Sigmoid colon (tissue), 7 donors: ENCODE measurements around the gene ARHGEF7. TPM values are rescaled to one million over a fixed set of nuclear protein-coding genes. Genes with fewer than 3 reads are reported as not detected.

Experiments used
- DNase-seq: peaks from one replicate; pipeline ENCODE4 v3.0.0-alpha.2; 2019
- H3K27ac ChIP-seq, 4 donors: fragments of 200-600 bp; sonication (generic); one replicate each; pipeline ENCODE4 v1.5.1; 2016 to 2019; ENCODE audit warnings: mild to moderate bottlenecking in 1 of 4
- H3K27me3 ChIP-seq, 3 donors: fragments of 200-600 bp; sonication (generic); one replicate each; pipeline ENCODE4 v1.5.1; 2019; ENCODE audit warnings: mild to moderate bottlenecking in 1 of 3
- H3K36me3 ChIP-seq, 4 donors: fragments of 200-600 bp; sonication (generic); one replicate each; pipeline ENCODE4 v1.5.1; 2016 to 2019
- H3K4me1 ChIP-seq, 4 donors: fragments of 200-600 bp; sonication (generic); one replicate each; pipeline ENCODE4 v1.5.1; 2017 to 2019
- H3K4me3 ChIP-seq, 4 donors: fragments of 200-600 bp; sonication (generic); one replicate each; pipeline ENCODE4 v1.5.1; 2017 to 2019; ENCODE audit warnings: mild to moderate bottlenecking in 2 of 4, moderate library complexity in 1 of 4
- H3K9me3 ChIP-seq, 4 donors: fragments of 200-600 bp in 3 of 4; sonication (generic) in 3 of 4; one replicate each; pipeline versions ENCODE4 v1.5.1 to v1.6.1; 2013 to 2019
- CTCF ChIP-seq, 4 experiments: fragments of 450-650 bp in 3 of 4; fragments of 200-600 bp in 1 of 4; IDR thresholded peaks; one replicate each; pipeline ENCODE4 v1.5.1; 2016 to 2019; ENCODE audit warnings: antibody characterized with exemption in 4 of 4, mild to moderate bottlenecking in 3 of 4, moderate library complexity in 2 of 4
- EP300 ChIP-seq, 4 donors: sonication (generic); formaldehyde crosslinking; IDR thresholded peaks; one replicate each; pipeline ENCODE4 v1.6.1; 2017; ENCODE audit warnings: antibody characterized with exemption in 4 of 4
- POLR2A ChIP-seq, 2 donors: fragments of 450-650 bp; IDR thresholded peaks; one replicate each; pipeline ENCODE4 v1.6.1; 2016; ENCODE audit warnings: antibody characterized with exemption in 2 of 2, mild to moderate bottlenecking in 2 of 2, moderate library complexity in 2 of 2
- POLR2AphosphoS5 ChIP-seq, 4 donors: sonication (generic); formaldehyde crosslinking; IDR thresholded peaks; one replicate each; pipeline ENCODE4 v1.6.1; 2017; ENCODE audit warnings: antibody characterized with exemption in 4 of 4
- WGBS, 2 donors: extraction: QIAGEN DNeasy Blood & Tissue Kit; methylation state at CpG; one replicate each; pipeline ENCODE4 v1.1.7; 2013; 5-methylcytosine and 5-hydroxymethylcytosine counted together
- intact Hi-C: fragments of 100-400 bp; cut with DNase I; formaldehyde crosslinking; loops from one replicate; pipeline ENCODE4 v1.15.1; 2023
- polyA plus RNA-seq, 3 donors: library from polyadenylated mRNA; stranded (reverse); fragments of 200-250 nt; gene quantifications; one replicate each; pipeline ENCODE4 v1.2.3, GENCODE V29; 2013
- total RNA-seq, 4 donors: library from RNA; depleted of rRNA; stranded (reverse); fragments of >200 nt; gene quantifications; one replicate each; pipeline ENCODE4 v1.1.0, GENCODE V29; 2016
- donor health status: healthy with polysubstance abuse.
- donor health status: Bipolar disorder and iron deficiency.
- donor health status: healthy.

The ARHGEF7 gene
- total and polyA plus RNA-seq, 7 donors, result 8.4 to 79.8 (median 41.0) TPM

- H3K4me3 ChIP-seq, result no peak overlapping the region
- peaks cover 23 to 88% (median 47%) of the 10 kb centered on the region in 4 donors for H3K36me3 ChIP-seq
- WGBS, 2 donors, result 89 to 95% methylated on average over 7 of the region's 7 CpGs
- no peaks in the 10 kb centered on the region for H3K27me3 ChIP-seq
- H3K27ac ChIP-seq, result no peak overlapping the region
- no peak for TF ChIP-seq EP300 (IDR thresholded peaks at IDR 0.05)
- no peak for TF ChIP-seq POLR2A (IDR thresholded peaks at IDR 0.05)
- no peak for TF ChIP-seq POLR2AphosphoS5 (IDR thresholded peaks at IDR 0.05)
- no peak for TF ChIP-seq CTCF (IDR thresholded peaks at IDR 0.05)
- peaks cover 0 to 31% (median 21%) of the 10 kb centered on the region in 4 donors for H3K4me1 ChIP-seq
- DNase-seq, result no peak
- H3K9me3 ChIP-seq, result no peaks in the 10 kb centered on the region
- intact Hi-C loops, result no loop called here
Observed at GRCh38 chr13:111286749-111287148, 171.6 kb downstream of the ARHGEF7 start.

DNA sequence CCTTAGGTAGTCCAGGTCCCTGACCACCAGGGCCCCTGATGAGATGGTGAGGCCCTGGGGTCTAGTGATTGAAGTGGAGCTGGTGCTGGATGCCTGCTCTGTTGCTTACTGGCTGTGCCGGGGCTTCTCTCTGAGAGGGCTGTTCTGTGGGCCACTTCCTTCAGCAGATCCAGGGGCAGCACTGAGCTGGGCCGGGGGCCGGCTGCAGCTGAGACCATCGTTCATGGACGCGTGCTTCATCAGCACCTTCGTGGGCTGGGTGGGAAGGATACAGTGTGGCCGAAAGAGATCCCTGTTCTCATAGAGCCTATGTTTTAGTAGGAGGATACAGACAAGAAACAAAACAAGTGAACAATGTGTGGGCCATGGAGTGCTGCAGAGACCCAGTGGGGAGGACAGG lies 172.1 kb downstream of the ARHGEF7 start:
- peaks cover 0 to 27% (median 16%) of the 10 kb centered on the region in 4 donors for H3K4me1 ChIP-seq
- H3K36me3 ChIP-seq, result peaks cover 23 to 92% (median 51%) of the 10 kb centered on the region in 4 donors
- TF ChIP-seq CTCF (IDR thresholded peaks at IDR 0.05), result no peak
- TF ChIP-seq POLR2A (IDR thresholded peaks at IDR 0.05), result no peak
- no peak for TF ChIP-seq EP300 (IDR thresholded peaks at IDR 0.05)
- no peak for TF ChIP-seq POLR2AphosphoS5 (IDR thresholded peaks at IDR 0.05)
- no peak overlapping the region for H3K27ac ChIP-seq
- WGBS, 2 donors, result 96 to 97% methylated on average over 8 of the region's 8 CpGs
- intact Hi-C loops, result no loop called here
- no peak for DNase-seq
- no peak overlapping the region for H3K4me3 ChIP-seq
- H3K27me3 ChIP-seq, result no peaks in the 10 kb centered on the region
- no peaks in the 10 kb centered on the region for H3K9me3 ChIP-seq

GRCh38 chr13:111288276-111288675 lies 173.2 kb downstream of the ARHGEF7 start:
- H3K4me1 ChIP-seq, result peaks cover 0 to 16% (median 6%) of the 10 kb centered on the region in 4 donors
- no peaks in the 10 kb centered on the region for H3K27me3 ChIP-seq
- no peak overlapping the region for H3K4me3 ChIP-seq
- intact Hi-C loops, result no loop called here
- TF ChIP-seq EP300 (IDR thresholded peaks at IDR 0.05), result no peak
- TF ChIP-seq POLR2AphosphoS5 (IDR thresholded peaks at IDR 0.05), result no peak
- TF ChIP-seq CTCF (IDR thresholded peaks at IDR 0.05), result no peak
- no peak for TF ChIP-seq POLR2A (IDR thresholded peaks at IDR 0.05)
- no peak overlapping the region for H3K27ac ChIP-seq
- no peaks in the 10 kb centered on the region for H3K9me3 ChIP-seq
- H3K36me3 ChIP-seq, result peaks cover 21 to 98% (median 57%) of the 10 kb centered on the region in 4 donors
- DNase-seq, result no peak
- WGBS, 2 donors, result 95% methylated on average over 7 of the region's 7 CpGs

- Histone ChIP-seq H3K4me1 (peaks cover 0 to 6% (median 2%) of the 10 kb centered on the region in 4 donors), H3K27me3 (no peaks in the 10 kb centered on the region), H3K36me3 (peaks cover 17 to 100% (median 55%) of the 10 kb centered on the region in 4 donors), H3K9me3 (no peaks in the 10 kb centered on the region), H3K27ac (no peak overlapping the region), H3K4me3 (no peak overlapping the region)
- DNase-seq, result no peak
- TF ChIP-seq POLR2AphosphoS5 (IDR thresholded peaks at IDR 0.05) (no peak), EP300 (IDR thresholded peaks at IDR 0.05) (no peak), CTCF (IDR thresholded peaks at IDR 0.05) (no peak), POLR2A (IDR thresholded peaks at IDR 0.05) (no peak)
- intact Hi-C loops, result no loop called here
- WGBS, 2 donors, result 93 to 94% methylated on average over 11 of the region's 11 CpGs
Observed at GRCh38 chr13:111289251-111289650, 174.1 kb downstream of the ARHGEF7 start.

- H3K4me3 ChIP-seq, result no peak overlapping the region
- H3K9me3 ChIP-seq, result no peaks in the 10 kb centered on the region
- no peak for DNase-seq
- no peak for TF ChIP-seq POLR2A (IDR thresholded peaks at IDR 0.05)
- TF ChIP-seq EP300 (IDR thresholded peaks at IDR 0.05), result no peak
- no peak for TF ChIP-seq CTCF (IDR thresholded peaks at IDR 0.05)
- no peak for TF ChIP-seq POLR2AphosphoS5 (IDR thresholded peaks at IDR 0.05)
- H3K27me3 ChIP-seq, result no peaks in the 10 kb centered on the region
- H3K4me1 ChIP-seq, result no peaks in the 10 kb centered on the region
- 95 to 96% methylated on average over 14 of the region's 14 CpGs for WGBS, 2 donors
- intact Hi-C loops, result no loop called here
- H3K36me3 ChIP-seq, result peaks cover 6 to 88% (median 45%) of the 10 kb centered on the region in 4 donors
- H3K27ac ChIP-seq, result no peak overlapping the region
Observed at GRCh38 chr13:111291908-111292307, 176.8 kb downstream of the ARHGEF7 start.
